GM18499 (cell line): Measurements from ENCODE around the gene CCP110.

ENCODE experiments used
- ATAC-seq: cut with Tn5 transposase; IDR thresholded peaks from one replicate; pipeline ENCODE4 v1.9.1; 2021; ENCODE audit warnings: moderate number of reproducible peaks; ENCODE audit not compliant: insufficient read depth, unreplicated experiment

Gene CCP110

GRCh38 chr16:19523559-19524355 lies at the start of gene CCP110:
Gene CCP110, plus strand, starts transcription at chr16:19523942. Its CDS starts 3,940 bp downstream, at chr16:19527882.
- no peak for ATAC-seq

- no peak for ATAC-seq
Observed at GRCh38 chr16:19474617-19475016, 49.1 kb upstream of the CCP110 start.

- no peak for ATAC-seq
Observed at GRCh38 chr16:19478505-19478904, 45.2 kb upstream of the CCP110 start.

- ATAC-seq = no peak
Observed at GRCh38 chr16:19479302-19479721, 44.4 kb upstream of the CCP110 start.

- ATAC-seq = no peak
Observed at GRCh38 chr16:19481296-19481695, 42.4 kb upstream of the CCP110 start.

- ATAC-seq = no peak
Observed at GRCh38 chr16:19481769-19482168, 42.0 kb upstream of the CCP110 start.

GRCh38 chr16:19482291-19482690 lies 41.5 kb upstream of the CCP110 start:
- ATAC-seq = no peak

GRCh38 chr16:19484096-19484495 lies 39.6 kb upstream of the CCP110 start:
- no peak for ATAC-seq

GRCh38 chr16:19485611-19486010 lies 38.1 kb upstream of the CCP110 start:
- no peak for ATAC-seq

- no peak for ATAC-seq
Observed at GRCh38 chr16:19486051-19486450, 37.7 kb upstream of the CCP110 start.

- ATAC-seq = no peak
Observed at GRCh38 chr16:19486750-19487325, 36.9 kb upstream of the CCP110 start.

GRCh38 chr16:19488213-19488640 lies 35.5 kb upstream of the CCP110 start:
- ATAC-seq = no peak

- ATAC-seq = no peak
Observed at GRCh38 chr16:19490619-19491018, 33.1 kb upstream of the CCP110 start.

- ATAC-seq = no peak
Observed at GRCh38 chr16:19497176-19497575, 26.6 kb upstream of the CCP110 start.

GRCh38 chr16:19499006-19499405 lies 24.7 kb upstream of the CCP110 start:
- no peak for ATAC-seq

GRCh38 chr16:19499481-19499880 lies 24.3 kb upstream of the CCP110 start:
- ATAC-seq = no peak

GRCh38 chr16:19502395-19503131 lies 21.2 kb upstream of the CCP110 start:
- ATAC-seq = no peak

GRCh38 chr16:19503461-19504075 lies 20.2 kb upstream of the CCP110 start:
- ATAC-seq = no peak

GRCh38 chr16:19505600-19506303 lies 18.0 kb upstream of the CCP110 start:
- no peak for ATAC-seq

- ATAC-seq = no peak
Observed at GRCh38 chr16:19506965-19507364, 16.8 kb upstream of the CCP110 start.
